Activated CD4-positive, alpha-beta T cell treated with anti-CD3 and anti-CD28 coated beads for 36 hours (primary cell): ENCODE data around the gene CYP2A7. TPM values are rescaled to one million over a fixed set of nuclear protein-coding genes. Genes with fewer than 3 reads are reported as not detected.
"Not testable (repeated sequence)": the region's sequence is repeated elsewhere in the genome, so short reads cannot be mapped to it uniquely, and the experiment has no call there.

Source experiments
- ATAC-seq: fragments of 200-7000 bp; cut with Tn5 transposase; one replicate; pipeline ENCODE4 v1.10.0; 2021; ENCODE audit warnings: mild to moderate bottlenecking, moderate library complexity
- CTCF ChIA-PET: fragments of 350-600 bp; sonication (Branson Sonifier 250); formaldehyde crosslinking; loops from one replicate; lab custom pipeline; 2021; ENCODE audit warnings: antibody characterized with exemption; lab: Charles Lee
- POLR2A ChIA-PET: fragments of 350-600 bp; sonication (Branson Sonifier 250); formaldehyde crosslinking; loops from one replicate; lab custom pipeline; 2021; ENCODE audit warnings: antibody characterized with exemption, inconsistent platforms; lab: Charles Lee
- DNase-seq: peaks from one replicate; pipeline ENCODE4 v3.0.0-alpha.2; 2020
- H3K27ac Mint-ChIP-seq: one replicate; pipeline ENCODE4 v1.8.0; 2021; ENCODE audit warnings: mixed read lengths
- H3K27me3 Mint-ChIP-seq: one replicate; pipeline ENCODE4 v1.8.0; 2021; ENCODE audit warnings: mixed read lengths
- H3K36me3 Mint-ChIP-seq: one replicate; pipeline ENCODE4 v1.8.0; 2021; ENCODE audit warnings: low read depth, mixed read lengths
- H3K4me1 Mint-ChIP-seq: one replicate; pipeline ENCODE4 v1.8.0; 2021; ENCODE audit warnings: mixed read lengths
- H3K4me3 Mint-ChIP-seq: one replicate; pipeline ENCODE4 v1.8.0; 2021; ENCODE audit warnings: mild to moderate bottlenecking, moderate library complexity, mixed read lengths
- H3K9me3 Mint-ChIP-seq: one replicate; pipeline ENCODE4 v1.8.0; 2021; ENCODE audit warnings: low read depth, mixed read lengths
- intact Hi-C, 2 experiments: fragments of 100-400 bp; cut with DNase I in 1 of 2; cut with micrococcal nuclease in 1 of 2; formaldehyde crosslinking; loops; one replicate each; pipeline versions ENCODE4 v1.14.2 to v1.15.1; 2022 to 2024; cut with DNase I, micrococcal nuclease
- total RNA-seq, 2 experiments: library from RNA; stranded (reverse); gene quantifications; one replicate each; pipeline ENCODE4 v1.2.3, GENCODE V29; 2021

The CYP2A7 gene, protein sequence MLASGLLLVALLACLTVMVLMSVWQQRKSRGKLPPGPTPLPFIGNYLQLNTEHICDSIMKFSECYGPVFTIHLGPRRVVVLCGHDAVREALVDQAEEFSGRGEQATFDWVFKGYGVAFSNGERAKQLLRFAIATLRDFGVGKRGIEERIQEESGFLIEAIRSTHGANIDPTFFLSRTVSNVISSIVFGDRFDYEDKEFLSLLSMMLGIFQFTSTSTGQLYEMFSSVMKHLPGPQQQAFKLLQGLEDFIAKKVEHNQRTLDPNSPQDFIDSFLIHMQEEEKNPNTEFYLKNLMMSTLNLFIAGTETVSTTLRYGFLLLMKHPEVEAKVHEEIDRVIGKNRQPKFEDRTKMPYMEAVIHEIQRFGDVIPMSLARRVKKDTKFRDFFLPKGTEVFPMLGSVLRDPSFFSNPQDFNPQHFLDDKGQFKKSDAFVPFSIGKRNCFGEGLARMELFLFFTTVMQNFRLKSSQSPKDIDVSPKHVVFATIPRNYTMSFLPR
- total RNA-seq: not detected

DNA sequence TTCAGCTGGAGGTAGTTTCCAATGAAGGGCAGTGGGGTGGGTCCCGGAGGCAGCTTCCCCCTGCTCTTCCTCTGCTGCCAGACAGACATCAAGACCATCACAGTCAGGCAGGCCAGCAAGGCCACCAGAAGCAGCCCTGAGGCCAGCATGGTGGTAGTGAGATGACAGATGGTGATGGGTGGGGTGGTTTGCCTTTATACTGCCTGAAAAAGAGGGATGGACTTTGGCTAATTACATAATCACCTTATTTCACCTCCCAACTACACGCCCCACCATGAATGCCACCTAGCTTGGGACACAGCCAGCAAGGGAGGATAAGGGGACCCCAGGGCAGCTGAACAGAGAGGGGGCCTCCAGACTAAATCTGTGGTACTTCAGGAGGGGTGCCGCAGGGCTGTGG is at the start of gene CYP2A7:
CYP2A7 (minus strand) TSS at position 170 of the 400 bp plus-strand sequence; CDS start at position 149, 21 bp downstream.
- intact Hi-C loops, H3K36me3 Mint-ChIP-seq, ATAC-seq, CTCF ChIA-PET, H3K4me1 Mint-ChIP-seq, DNase-seq, H3K9me3 Mint-ChIP-seq, H3K27ac Mint-ChIP-seq, H3K4me3 Mint-ChIP-seq: not testable (repeated sequence)
- peaks cover 25% of the 10 kb centered on the region for H3K27me3 Mint-ChIP-seq
- POLR2A ChIA-PET: interaction anchor here (0.7 kb wide), 1 partner anchor 1476 kb away, joined by 3 read pairs; no protein-coding TSS in a partner anchor

GRCh38 chr19:40930799-40931198 is 48.8 kb upstream of the CYP2A7 start:
- POLR2A ChIA-PET: not testable (repeated sequence)

GRCh38 chr19:40929942-40930341 is 47.9 kb upstream of the CYP2A7 start:
- POLR2A ChIA-PET: interaction anchor here (0.7 kb wide), 1 partner anchor 10 kb away, joined by 7 read pairs; no protein-coding TSS in a partner anchor
- peaks cover 11% of the 10 kb centered on the region for H3K27me3 Mint-ChIP-seq
- H3K9me3 Mint-ChIP-seq, intact Hi-C loops, H3K4me3 Mint-ChIP-seq, ATAC-seq, H3K27ac Mint-ChIP-seq, CTCF ChIA-PET, H3K4me1 Mint-ChIP-seq, H3K36me3 Mint-ChIP-seq, DNase-seq: not testable (repeated sequence)

More at GRCh38 chr19:40930799-40931198, 48.8 kb upstream of the CYP2A7 start:
- CTCF ChIA-PET: interaction anchor here (0.7 kb wide), 1 partner anchor 115 kb away, joined by 3 read pairs; no protein-coding TSS in a partner anchor
- H3K9me3 Mint-ChIP-seq, ATAC-seq, DNase-seq, H3K36me3 Mint-ChIP-seq, H3K27ac Mint-ChIP-seq, H3K4me3 Mint-ChIP-seq, intact Hi-C loops, H3K4me1 Mint-ChIP-seq: not testable (repeated sequence)
- peaks cover 11% of the 10 kb centered on the region for H3K27me3 Mint-ChIP-seq

DNA sequence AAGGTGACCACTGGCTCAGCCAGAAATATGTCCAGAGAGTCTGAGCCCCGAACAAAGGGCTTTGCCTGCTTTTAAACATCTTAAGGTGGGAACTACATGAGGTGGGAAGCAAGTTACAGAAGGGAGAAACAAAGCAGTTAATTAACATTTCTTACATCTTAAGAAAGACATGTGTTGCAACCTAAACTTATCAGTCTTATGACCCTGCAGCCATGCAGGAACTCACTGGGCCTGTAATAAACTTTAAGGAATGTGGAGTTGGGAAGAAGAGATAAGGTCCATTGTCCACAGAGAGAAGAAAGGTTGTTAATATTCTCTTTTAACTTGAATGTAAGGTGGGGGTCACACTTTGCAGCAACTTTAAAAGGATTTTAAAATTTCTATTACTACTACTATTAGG is 46.8 kb upstream of the CYP2A7 start:
- Mint-ChIP-seq H3K9me3 (no peaks in the 10 kb centered on the region), H3K36me3 (no peaks in the 10 kb centered on the region), H3K27ac (no peak overlapping the region), H3K27me3 (peaks cover 11% of the 10 kb centered on the region), H3K4me1 (no peaks in the 10 kb centered on the region), H3K4me3 (no peak overlapping the region)
- DNase-seq: no peak
- no peak for ATAC-seq
- ChIA-PET POLR2A (no interaction called here), CTCF (no interaction called here)
- intact Hi-C loops: no loop called here

GRCh38 chr19:40927567-40927966 is 45.5 kb upstream of the CYP2A7 start:
- DNase-seq: no peak
- Mint-ChIP-seq H3K27ac (no peak overlapping the region), H3K36me3 (peaks cover 2% of the 10 kb centered on the region), H3K4me3 (no peak overlapping the region), H3K27me3 (peaks cover 9% of the 10 kb centered on the region), H3K4me1 (no peaks in the 10 kb centered on the region), H3K9me3 (no peaks in the 10 kb centered on the region)
- CTCF ChIA-PET: interaction anchor here (0.6 kb wide), 1 partner anchor 507 kb away, joined by 3 read pairs; no protein-coding TSS in a partner anchor
- intact Hi-C loops: no loop called here
- POLR2A ChIA-PET: no interaction called here
- ATAC-seq: no peak

DNA sequence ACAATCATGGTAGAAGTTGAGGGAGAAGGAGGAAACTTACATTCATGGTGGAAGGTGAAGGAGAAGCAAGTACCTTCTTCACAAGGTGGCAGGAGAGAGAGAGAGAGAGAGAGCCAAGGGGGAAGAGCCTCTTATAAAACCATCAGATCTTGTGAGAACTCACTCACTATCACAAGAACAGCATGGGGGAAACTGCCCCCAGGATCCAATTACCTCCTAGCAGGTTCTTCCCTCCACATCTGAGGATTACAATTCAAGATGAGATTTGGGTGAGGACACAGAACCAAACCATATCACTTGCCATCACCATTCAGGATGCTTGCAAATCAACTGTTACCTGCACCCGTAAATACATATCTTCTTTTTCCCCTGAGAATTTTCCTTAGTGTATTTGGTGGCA is 44.2 kb upstream of the CYP2A7 start:
- H3K4me3 Mint-ChIP-seq, POLR2A ChIA-PET, H3K27ac Mint-ChIP-seq, DNase-seq, H3K4me1 Mint-ChIP-seq, CTCF ChIA-PET, intact Hi-C loops, H3K9me3 Mint-ChIP-seq, H3K27me3 Mint-ChIP-seq, ATAC-seq, H3K36me3 Mint-ChIP-seq: not testable (repeated sequence)

DNA sequence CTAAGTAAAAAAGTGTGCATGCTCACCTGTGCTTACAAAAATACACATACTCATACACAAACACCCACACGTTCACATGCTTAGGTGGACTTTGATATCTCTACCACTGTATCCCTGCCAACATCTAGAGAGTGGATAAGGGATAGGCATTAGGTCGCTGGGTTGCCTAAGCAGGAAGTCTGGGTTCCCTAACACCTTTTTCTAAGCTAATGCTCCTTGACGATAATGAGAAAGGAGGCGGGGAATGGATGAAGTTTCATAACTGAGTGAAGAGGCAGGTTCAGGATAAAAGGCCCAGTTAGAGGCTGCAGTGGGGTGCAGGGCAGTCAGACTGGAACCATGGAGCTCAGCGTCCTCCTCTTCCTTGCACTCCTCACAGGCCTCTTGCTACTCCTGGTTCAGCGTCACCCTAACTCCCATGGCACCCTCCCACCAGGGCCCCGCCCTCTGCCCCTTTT is 41.9 kb upstream of the CYP2A7 start:
- peaks cover 12% of the 10 kb centered on the region for H3K9me3 Mint-ChIP-seq
- ChIA-PET CTCF (no interaction called here), POLR2A (no interaction called here)
- intact Hi-C loops: no loop called here
- peaks cover 6% of the 10 kb centered on the region for H3K27me3 Mint-ChIP-seq
- no peaks in the 10 kb centered on the region for H3K4me1 Mint-ChIP-seq
- H3K27ac Mint-ChIP-seq: no peak overlapping the region
- no peak for DNase-seq
- H3K36me3 Mint-ChIP-seq: peaks cover 4% of the 10 kb centered on the region
- H3K4me3 Mint-ChIP-seq: no peak overlapping the region
- ATAC-seq: no peak

DNA sequence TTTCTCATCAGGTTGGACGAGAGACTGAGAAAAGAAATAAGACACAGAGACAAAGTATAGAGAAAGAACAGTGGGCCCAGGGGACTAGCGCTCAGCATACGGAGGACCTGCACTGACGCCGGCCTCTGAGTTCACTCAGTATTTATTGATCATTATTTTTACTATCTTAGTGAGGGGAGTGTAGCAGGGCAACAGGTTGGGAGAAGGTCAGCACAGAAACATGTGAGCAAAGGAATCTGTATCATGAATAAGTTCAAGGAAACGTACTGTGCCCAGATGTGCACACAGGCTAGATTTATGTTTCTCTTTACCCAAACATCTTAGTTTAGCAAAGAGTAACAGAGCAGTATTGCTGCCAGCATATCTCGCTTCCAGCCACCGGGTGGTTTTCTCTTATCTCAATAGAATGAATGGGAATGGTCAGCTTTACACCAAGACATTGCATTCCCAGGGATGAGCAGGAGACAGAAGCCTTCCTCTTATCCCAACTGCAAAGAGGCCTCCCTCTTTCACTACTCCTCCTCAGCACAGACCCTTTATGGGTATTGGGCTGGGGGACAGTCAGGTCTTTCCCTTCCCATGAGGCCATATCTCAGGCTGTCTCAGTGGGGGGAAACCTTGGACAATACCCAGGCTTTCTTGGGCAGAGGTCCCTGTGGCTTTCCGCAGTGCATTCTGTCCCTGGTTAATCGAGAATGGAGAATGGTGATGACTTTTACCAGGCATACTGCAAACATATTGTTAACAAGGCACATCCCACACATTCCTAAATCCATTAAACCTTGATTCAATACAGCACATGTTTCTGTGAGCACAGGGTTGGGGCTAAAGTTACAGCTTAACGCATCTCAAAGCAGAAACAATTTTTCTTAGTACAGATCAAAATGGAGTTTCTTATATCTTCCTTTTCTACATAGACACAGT is 40.5 kb upstream of the CYP2A7 start:
- CTCF ChIA-PET: interaction anchor here (0.9 kb wide), 1 partner anchor 11 kb away, joined by 3 read pairs; no protein-coding TSS in a partner anchor
- H3K36me3 Mint-ChIP-seq, POLR2A ChIA-PET, ATAC-seq, H3K27me3 Mint-ChIP-seq, DNase-seq, H3K27ac Mint-ChIP-seq, intact Hi-C loops, H3K4me1 Mint-ChIP-seq, H3K4me3 Mint-ChIP-seq: not testable (repeated sequence)
- H3K9me3 Mint-ChIP-seq: peaks cover 13% of the 10 kb centered on the region

DNA sequence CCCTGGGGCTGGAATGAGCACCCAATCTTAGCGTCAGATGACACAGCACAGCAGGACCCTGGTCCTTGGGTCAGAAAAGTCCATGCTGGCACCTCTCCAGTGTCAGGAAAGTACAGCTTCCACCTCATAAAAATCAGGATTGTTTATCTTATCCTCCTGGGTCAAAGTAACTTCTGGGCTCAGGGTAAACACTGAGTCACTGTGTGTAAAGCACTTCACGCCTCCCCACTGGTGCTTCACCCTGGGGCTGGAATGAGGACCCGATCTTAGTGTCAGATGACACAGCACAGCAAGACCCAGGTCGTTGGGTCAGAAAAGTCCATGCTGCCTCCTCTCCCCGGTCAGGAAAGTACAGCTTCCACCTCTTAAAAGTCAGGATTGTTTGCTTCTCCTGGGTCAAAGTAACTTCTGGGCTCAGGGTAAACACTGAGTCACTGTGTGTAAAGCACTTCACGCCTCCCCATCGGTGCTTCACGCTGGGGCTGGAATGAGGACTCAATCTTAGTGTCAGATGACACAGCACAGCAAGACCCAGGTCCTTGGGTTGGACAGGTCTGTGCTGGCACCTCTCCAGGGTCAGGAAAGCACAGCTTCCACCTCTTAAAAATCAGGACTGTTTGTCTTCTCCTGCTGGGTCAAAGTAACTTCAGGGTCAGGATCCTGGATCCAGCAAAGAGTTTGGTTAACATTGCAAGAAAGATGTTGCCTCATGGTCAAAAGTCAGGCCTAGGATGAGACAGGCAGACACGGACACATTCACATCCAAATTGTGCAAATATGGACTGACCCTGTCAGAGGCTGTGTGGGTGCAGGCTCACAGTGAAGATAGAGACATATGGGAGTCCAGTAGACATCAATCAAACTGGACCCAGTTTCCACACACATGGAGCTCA is 39.2 kb upstream of the CYP2A7 start:
- Mint-ChIP-seq H3K4me1 (no peaks in the 10 kb centered on the region), H3K27ac (no peak overlapping the region), H3K27me3 (peaks cover 2% of the 10 kb centered on the region), H3K36me3 (peaks cover 4% of the 10 kb centered on the region), H3K4me3 (no peak overlapping the region), H3K9me3 (peaks cover 13% of the 10 kb centered on the region)
- CTCF ChIA-PET: interaction anchor here (0.6 kb wide), 1 partner anchor 154 kb away, joined by 3 read pairs; no protein-coding TSS in a partner anchor
- POLR2A ChIA-PET: no interaction called here
- ATAC-seq: no peak
- intact Hi-C loops: no loop called here
- no peak for DNase-seq

GRCh38 chr19:40920300-40921004 is 38.4 kb upstream of the CYP2A7 start:
- intact Hi-C loops: no loop called here
- H3K9me3 Mint-ChIP-seq: peaks cover 13% of the 10 kb centered on the region
- ATAC-seq (no peak), DNase-seq (no peak)
- H3K27ac Mint-ChIP-seq: no peak overlapping the region
- ChIA-PET CTCF (interaction anchor here (0.6 kb wide), 1 partner anchor 155 kb away, joined by 3 read pairs; no protein-coding TSS in a partner anchor), POLR2A (no interaction called here)
- H3K4me3 Mint-ChIP-seq: no peak overlapping the region
- no peaks in the 10 kb centered on the region for H3K4me1 Mint-ChIP-seq
- H3K36me3 Mint-ChIP-seq: peaks cover 4% of the 10 kb centered on the region
- peaks cover 2% of the 10 kb centered on the region for H3K27me3 Mint-ChIP-seq
